HUES64 (cell line): Measurements from ENCODE around the gene PAK6. TPM values are rescaled to one million over a fixed set of nuclear protein-coding genes. Genes with fewer than 3 reads are reported as not detected.

Experiments used
- H3K27ac ChIP-seq: 2 replicates; pipeline ENCODE4 v1.7.0; 2013; ENCODE audit warnings: low read depth, low read length, inconsistent platforms
- H3K27me3 ChIP-seq: 2 replicates; pipeline ENCODE4 v1.6.1; 2013; ENCODE audit warnings: mild to moderate bottlenecking, low read length; ENCODE audit not compliant: insufficient read depth
- H3K36me3 ChIP-seq: 2 replicates; pipeline ENCODE4 v1.6.1; 2013; ENCODE audit warnings: mild to moderate bottlenecking, low read length; ENCODE audit not compliant: insufficient read depth
- H3K4me1 ChIP-seq: 2 replicates; pipeline ENCODE4 v1.6.1; 2013; ENCODE audit warnings: mild to moderate bottlenecking, low read length, moderate library complexity; ENCODE audit not compliant: insufficient read depth
- H3K4me3 ChIP-seq: 2 replicates; pipeline ENCODE4 v1.5.1; 2013; ENCODE audit warnings: mild to moderate bottlenecking, low read length, moderate library complexity
- H3K9ac ChIP-seq: 2 replicates; pipeline ENCODE4 v1.6.1; 2013; ENCODE audit warnings: mild to moderate bottlenecking, low read depth, low read length
- H3K9me3 ChIP-seq: 2 replicates; pipeline ENCODE4 v1.6.1; 2013; ENCODE audit warnings: low read depth, low read length; ENCODE audit not compliant: insufficient read depth
- WGBS: fragments of 150-250, 120-280 bp; methylation state at CpG from one replicate; pipeline ENCODE4 v1.1.7; 2013; ENCODE audit warnings: missing lambda C conversion rate; 5-methylcytosine and 5-hydroxymethylcytosine counted together
- polyA plus RNA-seq, 2 experiments: library from polyadenylated mRNA; stranded (reverse); fragments of 50-300 nt; gene quantifications; one replicate each; pipeline ENCODE4 v1.2.3, GENCODE V29; 2013

The PAK6 gene
- 2.1 TPM for polyA plus RNA-seq (2013, experiment 1 of 2)
- 5.2 TPM for polyA plus RNA-seq (2013, experiment 2 of 2)

GRCh38 chr15:40238532-40239403, at the start of gene PAK6:
Gene PAK6, plus strand, starts transcription at chr15:40239063. Its CDS starts 25,723 bp downstream, at chr15:40264786.
- Histone ChIP-seq H3K4me1 (peaks cover 14% of the 10 kb centered on the region), H3K9me3 (no peaks in the 10 kb centered on the region), H3K36me3 (no peaks in the 10 kb centered on the region), H3K4me3 (peak within 1 kb of the TSS; percentile 40), H3K27me3 (peaks cover 16% of the 10 kb centered on the region; the same call in 1 of the 2 replicates), H3K9ac (peak within 1 kb of the TSS; percentile 68), H3K27ac (no peak within 1 kb of the TSS)
- 7% methylated on average over 39 of the region's 39 CpGs for WGBS

GRCh38 chr15:40190591-40190990, 48.3 kb upstream of the PAK6 start:
- Histone ChIP-seq H3K27ac (no peak overlapping the region), H3K4me1 (no peaks in the 10 kb centered on the region), H3K9ac (no peak overlapping the region), H3K4me3 (no peak overlapping the region), H3K9me3 (no peaks in the 10 kb centered on the region), H3K27me3 (no peaks in the 10 kb centered on the region), H3K36me3 (peaks cover 96% of the 10 kb centered on the region)
- 96% methylated on average over 6 of the region's 6 CpGs for WGBS

GRCh38 chr15:40192942-40193341, 45.9 kb upstream of the PAK6 start:
- Histone ChIP-seq H3K9me3 (no peaks in the 10 kb centered on the region), H3K4me3 (no peak overlapping the region), H3K27ac (no peak overlapping the region), H3K36me3 (peaks cover 97% of the 10 kb centered on the region), H3K27me3 (no peaks in the 10 kb centered on the region), H3K4me1 (no peaks in the 10 kb centered on the region), H3K9ac (no peak overlapping the region)
- 100% methylated on average over 1 of the region's 1 CpG for WGBS

GRCh38 chr15:40197434-40197833, 41.4 kb upstream of the PAK6 start:
- peaks cover 96% of the 10 kb centered on the region for H3K36me3 ChIP-seq
- H3K27me3 ChIP-seq: no peaks in the 10 kb centered on the region
- no peak overlapping the region for H3K27ac ChIP-seq
- no peak overlapping the region for H3K4me3 ChIP-seq
- WGBS: no CpG with 5 or more reads among the region's 1 CpG
- no peaks in the 10 kb centered on the region for H3K4me1 ChIP-seq
- no peaks in the 10 kb centered on the region for H3K9me3 ChIP-seq
- no peak overlapping the region for H3K9ac ChIP-seq

- Histone ChIP-seq H3K9ac (no peak overlapping the region), H3K27me3 (no peaks in the 10 kb centered on the region), H3K9me3 (no peaks in the 10 kb centered on the region), H3K27ac (no peak overlapping the region), H3K4me3 (no peak overlapping the region), H3K4me1 (no peaks in the 10 kb centered on the region), H3K36me3 (peaks cover 96% of the 10 kb centered on the region)
- 97% methylated on average over 1 of the region's 1 CpG for WGBS
Measured at GRCh38 chr15:40198355-40199085, 40.3 kb upstream of the PAK6 start.

- Histone ChIP-seq H3K27ac (no peak overlapping the region), H3K27me3 (no peaks in the 10 kb centered on the region), H3K9ac (no peak overlapping the region), H3K36me3 (peaks cover 93% of the 10 kb centered on the region), H3K4me3 (no peak overlapping the region), H3K9me3 (no peaks in the 10 kb centered on the region), H3K4me1 (no peaks in the 10 kb centered on the region)
- WGBS: 96% methylated on average over 1 of the region's 1 CpG
Measured at GRCh38 chr15:40204100-40204499, 34.8 kb upstream of the PAK6 start.

GRCh38 chr15:40217166-40217824, 21.6 kb upstream of the PAK6 start:
- H3K9ac ChIP-seq: no peak overlapping the region
- H3K27me3 ChIP-seq: no peaks in the 10 kb centered on the region
- no peaks in the 10 kb centered on the region for H3K4me1 ChIP-seq
- H3K4me3 ChIP-seq: no peak overlapping the region
- H3K36me3 ChIP-seq: peaks cover 96% of the 10 kb centered on the region
- 80% methylated on average over 6 of the region's 6 CpGs for WGBS
- no peak overlapping the region for H3K27ac ChIP-seq
- H3K9me3 ChIP-seq: no peaks in the 10 kb centered on the region

GRCh38 chr15:40219801-40220200, 19.1 kb upstream of the PAK6 start:
- Histone ChIP-seq H3K9ac (no peak overlapping the region), H3K4me3 (no peak overlapping the region), H3K27me3 (no peaks in the 10 kb centered on the region), H3K9me3 (no peaks in the 10 kb centered on the region), H3K27ac (no peak overlapping the region), H3K4me1 (no peaks in the 10 kb centered on the region), H3K36me3 (peaks cover 95% of the 10 kb centered on the region)
- WGBS: 96% methylated on average over 1 of the region's 1 CpG

- Histone ChIP-seq H3K27me3 (no peaks in the 10 kb centered on the region), H3K4me1 (no peaks in the 10 kb centered on the region), H3K9ac (no peak overlapping the region), H3K9me3 (no peaks in the 10 kb centered on the region), H3K36me3 (peaks cover 91% of the 10 kb centered on the region), H3K27ac (no peak overlapping the region), H3K4me3 (no peak overlapping the region)
- WGBS: 100% methylated on average over 3 of the region's 6 CpGs
Measured at GRCh38 chr15:40222131-40222530, 16.7 kb upstream of the PAK6 start.

GRCh38 chr15:40226736-40227135, 12.1 kb upstream of the PAK6 start:
- no peak overlapping the region for H3K9ac ChIP-seq
- no peaks in the 10 kb centered on the region for H3K9me3 ChIP-seq
- H3K27ac ChIP-seq: no peak overlapping the region
- H3K27me3 ChIP-seq: no peaks in the 10 kb centered on the region
- H3K4me1 ChIP-seq: no peaks in the 10 kb centered on the region
- H3K36me3 ChIP-seq: peaks cover 82% of the 10 kb centered on the region
- no peak overlapping the region for H3K4me3 ChIP-seq

GRCh38 chr15:40229316-40229715, 9.5 kb upstream of the PAK6 start:
- H3K9me3 ChIP-seq: no peaks in the 10 kb centered on the region
- H3K9ac ChIP-seq: no peak overlapping the region
- H3K4me1 ChIP-seq: no peaks in the 10 kb centered on the region
- no peaks in the 10 kb centered on the region for H3K27me3 ChIP-seq
- peaks cover 58% of the 10 kb centered on the region for H3K36me3 ChIP-seq
- H3K27ac ChIP-seq: no peak overlapping the region
- WGBS: 96% methylated on average over 5 of the region's 5 CpGs
- no peak overlapping the region for H3K4me3 ChIP-seq
